HG03064 (cell line): ENCODE data around the gene KCNAB3.

Experiments used
- ATAC-seq: cut with Tn5 transposase; IDR thresholded peaks from one replicate; pipeline ENCODE4 v1.9.1; 2021; ENCODE audit warnings: low read depth; ENCODE audit not compliant: unreplicated experiment

KCNAB3 gene

DNA sequence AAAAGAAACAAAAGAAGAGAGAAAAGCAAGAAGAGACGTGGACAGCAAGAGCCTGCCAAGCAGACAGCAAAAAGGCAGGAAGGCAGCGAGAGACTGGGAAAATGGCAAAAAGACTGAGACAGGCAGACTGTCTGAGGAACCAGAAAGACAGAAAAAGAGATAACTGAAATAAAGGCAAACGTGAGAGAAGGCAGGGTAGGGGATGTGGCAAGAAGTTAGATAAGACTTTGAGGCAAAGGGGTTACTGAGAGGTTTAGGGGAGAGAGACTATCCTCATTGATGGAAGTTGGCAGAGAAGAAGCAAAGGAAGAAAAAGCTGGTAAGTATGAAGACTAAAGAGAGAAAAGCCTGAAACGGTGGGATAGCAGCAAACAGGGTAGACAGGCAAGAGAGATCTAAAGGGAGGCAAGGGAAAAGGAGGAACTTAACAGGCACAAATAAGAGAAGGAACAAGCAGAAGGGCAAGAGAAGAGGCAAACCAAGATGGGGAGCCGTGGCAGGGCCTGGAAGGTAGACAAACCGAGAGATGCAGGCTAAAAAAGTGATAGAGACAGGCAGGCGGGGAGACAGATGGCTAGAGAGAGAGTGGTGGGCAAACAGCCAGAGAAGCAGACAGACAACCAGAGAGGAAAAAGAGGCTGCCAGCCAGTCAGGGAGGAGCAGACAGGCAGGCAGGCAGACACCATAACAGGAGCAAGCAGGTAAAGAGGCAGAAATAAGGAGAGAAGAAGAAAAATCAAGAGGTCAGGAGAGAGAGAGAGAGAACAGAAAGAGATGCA is 48.2 kb downstream of the KCNAB3 start:
- ATAC-seq: no peak

DNA sequence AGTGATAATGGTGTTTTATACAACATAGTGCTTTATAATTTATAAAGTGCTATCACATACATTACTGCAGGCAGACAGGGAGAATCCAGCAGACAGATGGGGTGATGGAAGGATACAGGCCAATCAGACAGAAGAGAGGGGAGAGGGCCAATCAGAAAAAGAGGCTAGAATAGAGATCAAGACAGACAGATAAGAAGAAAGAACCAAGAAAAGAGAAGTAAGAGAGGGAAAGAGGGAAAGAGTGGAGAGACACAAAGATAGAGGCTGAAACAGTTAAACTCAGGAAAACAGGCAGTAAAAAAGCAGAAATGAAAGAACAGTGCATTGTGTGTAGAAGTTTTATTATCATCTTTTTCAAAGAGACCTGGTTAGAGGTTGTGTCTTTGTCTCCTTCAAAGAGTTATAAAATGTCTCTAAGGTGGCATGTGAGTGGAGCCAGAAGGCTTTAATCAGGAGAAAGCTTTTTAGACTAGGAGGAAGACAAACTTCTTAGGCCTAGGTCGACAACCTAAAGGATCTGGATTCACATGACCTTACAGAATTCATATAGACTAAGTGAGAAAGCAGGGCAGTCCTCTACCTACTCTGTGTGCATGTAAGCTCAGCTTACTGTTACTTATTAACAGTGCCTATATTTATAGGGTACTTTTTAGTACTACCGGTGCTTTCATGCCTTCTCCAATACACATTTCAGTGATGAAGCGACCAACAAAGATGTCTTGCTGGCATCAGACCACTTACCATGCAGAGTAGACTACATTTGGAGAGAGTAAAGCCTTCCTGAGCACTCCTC is 49.4 kb downstream of the KCNAB3 start:
- ATAC-seq: no peak

DNA sequence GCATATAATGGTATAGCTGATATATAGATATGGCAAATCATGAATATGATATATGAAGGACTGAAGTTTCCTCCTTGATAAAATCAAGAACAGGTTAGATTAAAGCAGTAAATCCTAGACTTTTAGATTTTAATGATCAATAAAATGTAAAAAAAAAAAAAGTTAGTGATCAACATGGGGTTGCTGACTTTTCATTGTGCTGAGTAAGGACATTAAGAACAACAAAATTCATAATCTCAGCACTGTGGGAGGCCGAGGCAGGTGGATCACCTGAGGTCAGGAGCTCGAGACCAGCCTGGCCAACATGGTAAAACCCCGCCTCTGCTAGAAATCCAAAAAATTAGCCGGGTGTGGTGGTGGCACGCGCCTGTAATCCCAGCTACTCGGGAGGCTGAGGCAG is 51.4 kb downstream of the KCNAB3 start:
- ATAC-seq: no peak

GRCh38 chr17:7875804-7876370 is 53.8 kb downstream of the KCNAB3 start:
- ATAC-seq: no peak

DNA sequence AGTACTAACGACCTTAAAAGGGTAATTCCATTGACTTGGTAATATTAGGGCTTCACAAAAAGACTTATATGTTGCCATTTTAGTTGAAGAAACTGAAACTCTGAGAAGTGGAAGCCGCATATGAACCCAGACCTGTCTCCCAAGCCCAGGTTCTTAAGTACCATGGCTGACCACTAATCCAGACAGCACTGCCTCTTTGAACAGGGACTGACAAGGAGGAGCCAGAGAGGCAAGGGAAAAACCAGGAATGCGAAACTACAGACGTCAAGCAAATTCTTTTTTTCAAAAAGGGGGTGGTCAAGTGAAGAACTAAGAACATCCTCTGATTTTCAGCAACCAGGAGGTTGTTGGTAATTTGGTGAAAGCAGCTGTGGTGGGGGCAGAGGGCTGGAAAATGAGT is 56.6 kb downstream of the KCNAB3 start:
- no peak for ATAC-seq
